SK-N-MC (cell line): Measurements from ENCODE around the gene THRA.

ENCODE experiments used
- EZH2 ChIP-seq: fragments of 200-600 bp; sonication (generic); IDR thresholded peaks from one replicate; pipeline ENCODE4 v1.6.1; 2017; ENCODE audit warnings: antibody characterized with exemption
- POLR2AphosphoS5 ChIP-seq: IDR thresholded peaks from 2 replicates; pipeline ENCODE4 v1.6.1; 2012; ENCODE audit warnings: mild to moderate bottlenecking, low read depth, low read length, borderline replicate concordance

DNA sequence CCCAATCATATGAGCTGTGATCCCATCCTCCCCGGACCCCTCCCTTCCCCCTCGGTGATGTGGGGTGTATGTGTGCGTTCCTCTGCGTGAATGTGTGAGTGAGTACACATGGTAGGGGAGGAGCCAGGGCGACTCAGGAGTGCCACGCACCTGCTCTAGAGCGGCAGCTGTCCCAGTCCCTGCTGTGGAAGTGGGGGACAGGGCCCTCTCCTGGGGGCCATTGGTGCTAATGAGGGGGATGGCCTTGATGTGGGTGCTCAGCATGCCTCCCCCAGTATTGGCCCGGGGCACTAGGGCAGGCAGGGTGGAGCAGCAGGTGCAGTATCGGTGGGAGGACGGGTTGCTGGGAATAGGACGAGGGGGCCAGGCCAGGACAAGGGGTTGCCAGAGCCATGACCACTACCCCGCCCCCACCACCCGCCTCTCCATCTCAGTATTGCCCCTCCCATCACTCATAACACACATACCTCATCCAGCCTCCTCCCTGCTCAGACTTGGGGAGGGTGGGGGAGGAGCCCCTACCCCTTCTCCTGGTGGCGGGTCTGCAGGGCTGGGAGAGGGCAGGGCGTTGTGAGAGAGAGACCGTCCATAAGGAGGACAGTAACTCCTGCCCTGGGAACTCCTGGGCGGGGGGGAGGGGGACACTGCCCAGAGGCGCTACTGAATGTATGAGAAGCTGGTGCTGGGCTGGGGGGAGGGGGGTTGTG, 29.1 kb downstream of the THRA start:
- no peak for TF ChIP-seq POLR2AphosphoS5
- TF ChIP-seq EZH2 = no peak
